GM12878 (cell line): ENCODE results near the gene ANKRD28. TPM values are rescaled to one million over a fixed set of nuclear protein-coding genes. Genes with fewer than 3 reads are reported as not detected.
A peak's percentile ranks its signal among the peaks of the same experiment; 100 is the strongest.
"Not testable (repeated sequence)": the region's sequence is repeated elsewhere in the genome, so short reads cannot be mapped to it uniquely, and the experiment has no call there.

Experiments used
- ATAC-seq: fragments of 200-7000 bp; cut with Tn5 transposase; 3 replicates; pipeline ENCODE4 v1.9.1; 2020; ENCODE audit warnings: mild to moderate bottlenecking, moderate library complexity
- BruUV-seq: library from RNA; stranded (reverse); fragments of 400-500 nt; replicated peaks from 2 replicates; lab custom pipeline; 2021; lab: Mats Ljungman, UMichigan
- CTCF ChIA-PET: fragments of 300-600 bp; sonication (Branson Sonifier 250); formaldehyde crosslinking; extraction: SDS; loops from one replicate; lab custom pipeline; 2021; ENCODE audit warnings: inconsistent platforms; lab: Yijun Ruan, JAX
- POLR2A ChIA-PET: fragments of 350-600 bp; formaldehyde crosslinking; extraction: SDS; loops from one replicate; lab custom pipeline; 2021; ENCODE audit warnings: inconsistent platforms; lab: Charles Lee
- RAD21 ChIA-PET: fragments of 300-600 bp; sonication (Branson Sonifier 250); formaldehyde crosslinking; loops from one replicate; lab custom pipeline; 2023; ENCODE audit warnings: antibody characterized with exemption; ENCODE audit not compliant: unreplicated experiment; lab: Charles Lee
- SMC1A ChIA-PET: fragments of 300-600 bp; sonication (Branson Sonifier 250); formaldehyde crosslinking; loops from one replicate; lab custom pipeline; 2023; ENCODE audit not compliant: unreplicated experiment, uncharacterized antibody; lab: Charles Lee
- DNase-seq: peaks from one replicate; pipeline ENCODE4 v3.0.0-alpha.2; 2011; ENCODE audit warnings: low read depth, low spot score
- FAIRE-seq: peaks from 3 replicates; lab custom pipeline; 2011; peaks lifted over from hg19 to GRCh38; lab: Jason Lieb, UNC
- H2AFZ ChIP-seq: 2 replicates; pipeline ENCODE4 v1.6.0; 2011; ENCODE audit warnings: low read depth, low read length, control low read depth; ENCODE audit not compliant: control insufficient read depth
- H3K27ac ChIP-seq: 2 replicates; pipeline ENCODE4 v1.5.1; 2011; ENCODE audit warnings: control low read depth; ENCODE audit not compliant: control insufficient read depth, insufficient read depth
- H3K27me3 ChIP-seq, 2 experiments: replicated peaks in 1 of 2; 2 replicates each; pipeline versions ENCODE4 v1.6.0 to v1.6.1; 2011; ENCODE audit warnings: low read length in 1 of 2; ENCODE audit not compliant: control insufficient read depth in 2 of 2, insufficient read depth in 2 of 2
- H3K36me3 ChIP-seq, 2 experiments: 2 replicates each; pipeline ENCODE4 v1.5.1; 2011; ENCODE audit warnings: low read length in 1 of 2; ENCODE audit not compliant: control insufficient read depth in 2 of 2, insufficient read depth in 2 of 2
- H3K4me1 ChIP-seq: 2 replicates; pipeline ENCODE4 v1.6.1; 2011; ENCODE audit warnings: mild to moderate bottlenecking, low read length, moderate library complexity, mixed read lengths; ENCODE audit not compliant: control insufficient read depth, insufficient read depth
- H3K4me2 ChIP-seq: 2 replicates; pipeline ENCODE4 v1.6.0; 2011; ENCODE audit warnings: control low read depth; ENCODE audit not compliant: control insufficient read depth, insufficient read depth
- H3K4me3 ChIP-seq: fragments of 200-600 bp; sonication (generic); 2 replicates; pipeline ENCODE4 v1.5.1; 2016
- H3K79me2 ChIP-seq: 2 replicates; pipeline ENCODE4 v1.6.0; 2011; ENCODE audit warnings: low read length; ENCODE audit not compliant: control insufficient read depth, insufficient read depth
- H3K9ac ChIP-seq: 2 replicates; pipeline ENCODE4 v1.8.0; 2011; ENCODE audit warnings: low read length, control low read depth, mixed read lengths; ENCODE audit not compliant: control insufficient read depth, insufficient read depth
- H3K9me3 ChIP-seq: replicated peaks from 3 replicates; pipeline ENCODE4 v1.5.1; 2011; ENCODE audit warnings: mild to moderate bottlenecking, low read length; ENCODE audit not compliant: control insufficient read depth, insufficient read depth
- H4K20me1 ChIP-seq: 2 replicates; pipeline ENCODE4 v1.6.0; 2011; ENCODE audit not compliant: control insufficient read depth, insufficient read depth
- CTCF ChIP-seq, 3 experiments: IDR thresholded peaks in 2 of 3; conservative IDR thresholded peaks in 1 of 3; 2 replicates each; pipeline ENCODE4 v1.5.1; 2011; ENCODE audit warnings: low read depth in 3 of 3, low read length in 3 of 3, mild to moderate bottlenecking in 3 of 3, control low read depth in 2 of 3, moderate library complexity in 2 of 3, inconsistent platforms in 1 of 3, mixed read lengths in 1 of 3; ENCODE audit not compliant: control insufficient read depth in 2 of 3, insufficient read depth in 1 of 3; ENCODE audit errors: extremely low read depth in 1 of 3
- MYB ChIP-seq: fragments of 150-350 bp; IDR thresholded peaks from 2 replicates; pipeline ENCODE4 v1.6.1; 2014; ENCODE audit warnings: mild to moderate bottlenecking, low read depth, low read length, borderline replicate concordance
- RAD21 ChIP-seq: IDR thresholded peaks from 2 replicates; pipeline ENCODE4 v1.6.1; 2011; ENCODE audit warnings: mild to moderate bottlenecking, low read depth, low read length, moderate library complexity; ENCODE audit not compliant: insufficient read depth
- SMC3 ChIP-seq: IDR thresholded peaks from 2 replicates; pipeline ENCODE4 v1.6.1; 2011; ENCODE audit warnings: low read length, improper control_type of control experiment, borderline replicate concordance
- ZNF217 ChIP-seq: fragments of 450-650 bp; IDR thresholded peaks from 2 replicates; pipeline ENCODE4 v1.6.1; 2017; ENCODE audit warnings: antibody characterized with exemption, mild to moderate bottlenecking
- WGBS: methylation state at CpG from one replicate; pipeline ENCODE4 v1.1.6; 2016; ENCODE audit warnings: low lambda C conversion rate; ENCODE audit not compliant: insufficient replicate concordance, insufficient coverage; ENCODE audit errors: missing lambda C conversion rate; 5-methylcytosine and 5-hydroxymethylcytosine counted together
- in situ Hi-C: fragments of 300-500 bp; cut with MboI; formaldehyde crosslinking; loops from 9 replicates; pipeline ENCODE4 v1.14.3; 2018; ENCODE audit warnings: mixed read lengths
- intact Hi-C: fragments of 100-400 bp; cut with micrococcal nuclease; formaldehyde crosslinking; loops from one replicate; pipeline ENCODE4 v1.14.2; 2022; ENCODE audit not compliant: unreplicated experiment
- polyA plus RNA-seq, 11 experiments: library from polyadenylated mRNA; depleted of rRNA in 4 of 11; unstranded in 6 of 11; stranded (reverse) in 5 of 11; fragments of >200 nt; fragmentation: Nextera tagmentation in 4 of 11; fragmentation: Illumina TruSeq in 1 of 11; extraction: Ambion mirVana in 4 of 11; extraction: Trizol in 1 of 11; gene quantifications; 1 replicate in 1 of 11; 2 replicates in 10 of 11; pipeline versions ENCODE4 v1.2.1 to v1.2.3, GENCODE V29; 2011 to 2016; ENCODE audit warnings: inconsistent platforms in 2 of 11, missing spikeins in 2 of 11, low read depth in 1 of 11
- total RNA-seq, 4 experiments: library from RNA; depleted of rRNA in 3 of 4; stranded (reverse); fragments of >200 nt in 3 of 4; fragmentation: Illumina TruSeq in 1 of 4; extraction: Trizol in 1 of 4; gene quantifications; 2 replicates each; pipeline versions ENCODE4 v1.2.1 to v1.2.3, GENCODE V29; 2013 to 2021

ANKRD28 gene
- total and polyA plus RNA-seq, 10 of the 15 experiments (the other 5 are each of a cell fraction or from before 2014, with no cell fraction given) = 11.2 to 105 (median 38.3) TPM

DNA sequence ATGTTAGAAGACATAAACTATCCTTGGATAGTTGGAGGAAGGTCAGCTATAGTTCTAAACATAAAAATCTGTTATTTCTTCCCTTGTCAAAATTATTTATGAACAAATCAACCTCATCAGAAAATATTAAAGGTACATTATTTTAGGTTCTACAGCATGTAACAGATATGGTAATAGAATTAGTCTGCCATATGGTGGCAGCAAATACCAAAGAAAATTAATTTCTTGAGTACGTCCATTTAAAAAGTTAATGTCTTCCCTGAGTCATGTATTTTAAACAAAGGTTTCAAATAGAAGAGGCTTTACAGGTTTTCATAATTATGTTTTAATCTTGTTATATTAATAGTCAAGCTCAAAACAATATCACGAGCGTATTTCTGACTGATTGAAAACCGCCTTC lies 17.9 kb upstream of the ANKRD28 start:
- CTCF ChIA-PET = interaction anchor here (0.7 to 2.7 kb wide), 30 partner anchors 8 to 734 kb away, joined by 3 to 21 read pairs (median 4); partner anchors contain the start of genes ANKRD28, DPH3 and OXNAD1
- RAD21 ChIA-PET = interaction anchor here (1.1 to 2.6 kb wide), 11 partner anchors 43 to 432 kb away, joined by 3 to 13 read pairs (median 4); partner anchors contain the start of gene GALNT15
- POLR2A ChIA-PET = no interaction called here
- Histone ChIP-seq H3K36me3 (no peaks in the 10 kb centered on the region), H3K79me2 (peaks cover 60% of the 10 kb centered on the region), H3K4me1 (peaks cover 39% of the 10 kb centered on the region), H3K9ac (no peak overlapping the region), H3K27me3 (no peaks in the 10 kb centered on the region), H4K20me1 (no peaks in the 10 kb centered on the region), H3K4me3 (no peak overlapping the region), H2AFZ (no peak overlapping the region), H3K9me3 (no peaks in the 10 kb centered on the region), H3K4me2 (no peak overlapping the region), H3K27ac (no peak overlapping the region)
- intact Hi-C loops (loop anchor here (1.0 to 5.0 kb wide), 5 partner anchors 44 to 432 kb away; no protein-coding TSS in a partner anchor), in situ Hi-C loops (no loop called here)
- no peak for DNase-seq
- TF ChIP-seq MYB = no peak
- TF ChIP-seq SMC3 = peak; percentile 40; the same call in 1 of the 2 replicates
- TF ChIP-seq CTCF (IDR thresholded peaks at IDR 0.05 in 2 of 3, conservative IDR thresholded peaks at IDR 0.05 in 1 of 3; ENCODE audit: control insufficient read depth in 2 of 3, extremely low read depth in 1 of 3, insufficient read depth in 1 of 3, low read depth in 3 of 3, low read length in 3 of 3) = peak in 1 of 3 experiments; percentile 29; a peak in 2 of 6 replicates
- TF ChIP-seq RAD21 = peak; percentile 64
- TF ChIP-seq ZNF217 = no peak
- WGBS = 70% methylated on average over 4 of the region's 4 CpGs
- peak; percentile 55 for ATAC-seq
- FAIRE-seq = no peak
- no TSS peak for BruUV-seq
- SMC1A ChIA-PET = interaction anchor here (0.6 to 2.8 kb wide), 23 partner anchors 8 to 490 kb away, joined by 3 to 13 read pairs (median 4); partner anchors contain the start of gene ANKRD28

- 88% methylated on average over 5 of the region's 5 CpGs for WGBS
- intact Hi-C loops = loop anchor here (5.0 kb wide), 2 partner anchors 96 to 121 kb away; no protein-coding TSS in a partner anchor
Measured at GRCh38 chr3:15813079-15813478, 15.3 kb upstream of the ANKRD28 start.

More at GRCh38 chr3:15813079-15813478, 15.3 kb upstream of the ANKRD28 start:
- H3K36me3 ChIP-seq, H3K27me3 ChIP-seq, DNase-seq, H2AFZ ChIP-seq, H3K9ac ChIP-seq, H3K4me3 ChIP-seq, FAIRE-seq, H3K27ac ChIP-seq, H4K20me1 ChIP-seq, H3K9me3 ChIP-seq, BruUV-seq, H3K4me2 ChIP-seq, ATAC-seq: not testable (repeated sequence)
- in situ Hi-C loops = loop anchor here (5.0 kb wide), 2 partner anchors 359 to 434 kb away; partner anchors contain the start of gene GALNT15
- Histone ChIP-seq H3K4me1 (peaks cover 58% of the 10 kb centered on the region), H3K79me2 (peaks cover 56% of the 10 kb centered on the region)
- ChIA-PET RAD21 (interaction anchor here (0.6 to 9.6 kb wide), 15 partner anchors 14 to 481 kb away, joined by 3 to 248 read pairs (median 4); partner anchors contain the start of genes ANKRD28, GALNT15 and SH3BP5), SMC1A (interaction anchor here (0.7 to 9.4 kb wide), 17 partner anchors 11 to 436 kb away, joined by 3 to 362 read pairs (median 4); partner anchors contain the start of gene ANKRD28), CTCF (interaction anchor here (0.7 to 9.8 kb wide), 19 partner anchors 14 to 408 kb away, joined by 3 to 288 read pairs (median 3); no protein-coding TSS in a partner anchor), POLR2A (interaction anchor here (0.6 to 1.7 kb wide), 5 partner anchors 160 to 244 kb away, joined by 3 to 12 read pairs (median 3); no protein-coding TSS in a partner anchor)
